GM18909 (cell line): ENCODE results near the gene SULT1B1.

Source experiments
- ATAC-seq: cut with Tn5 transposase; IDR thresholded peaks from one replicate; pipeline ENCODE4 v1.9.1; 2021; ENCODE audit warnings: mild to moderate bottlenecking; ENCODE audit not compliant: unreplicated experiment, poor library complexity

The SULT1B1 gene

DNA sequence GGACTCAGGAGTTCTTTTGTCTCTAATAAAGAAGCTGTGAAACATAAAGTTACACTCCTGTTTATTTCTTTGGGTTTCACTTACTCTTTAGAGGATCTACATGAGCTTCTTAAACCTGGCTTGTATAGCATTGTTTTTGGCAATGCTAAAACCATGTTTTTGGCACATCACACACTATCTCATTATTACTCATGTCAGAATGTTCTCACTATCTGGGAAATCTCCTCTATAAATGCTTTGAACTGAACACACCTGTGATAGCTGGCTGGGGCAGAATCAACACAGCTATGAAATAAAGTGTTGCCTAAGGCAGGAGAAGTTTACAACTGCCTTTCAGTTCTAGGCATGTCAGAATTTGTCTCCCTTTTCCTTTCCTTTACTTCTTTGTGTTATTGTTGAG, 52.6 kb downstream of the SULT1B1 start:
- ATAC-seq: no peak

- no peak for ATAC-seq
Observed at GRCh38 chr4:69702201-69702600, 58.2 kb downstream of the SULT1B1 start.

GRCh38 chr4:69701696-69702095, 58.7 kb downstream of the SULT1B1 start:
- ATAC-seq: no peak

GRCh38 chr4:69697536-69698242, 62.7 kb downstream of the SULT1B1 start:
- ATAC-seq: no peak

DNA sequence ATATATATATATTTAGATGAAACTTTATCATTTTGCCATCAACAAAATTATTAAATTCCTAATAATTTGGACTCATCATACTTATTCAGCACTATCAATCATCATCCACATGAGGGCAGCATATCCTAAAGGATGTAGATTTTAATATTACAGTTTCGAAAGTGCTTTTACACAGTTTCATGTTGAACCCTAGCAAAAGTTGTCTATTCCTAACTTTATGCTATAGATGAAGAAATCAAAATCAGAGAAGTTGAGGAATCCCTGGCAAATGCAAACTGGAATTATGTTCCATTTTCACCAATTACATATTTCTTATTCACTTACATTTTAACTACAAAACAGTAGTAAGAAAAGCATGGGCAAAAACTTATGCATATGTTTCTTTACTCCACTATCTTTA, 70.8 kb downstream of the SULT1B1 start:
- ATAC-seq: peak; percentile 57

DNA sequence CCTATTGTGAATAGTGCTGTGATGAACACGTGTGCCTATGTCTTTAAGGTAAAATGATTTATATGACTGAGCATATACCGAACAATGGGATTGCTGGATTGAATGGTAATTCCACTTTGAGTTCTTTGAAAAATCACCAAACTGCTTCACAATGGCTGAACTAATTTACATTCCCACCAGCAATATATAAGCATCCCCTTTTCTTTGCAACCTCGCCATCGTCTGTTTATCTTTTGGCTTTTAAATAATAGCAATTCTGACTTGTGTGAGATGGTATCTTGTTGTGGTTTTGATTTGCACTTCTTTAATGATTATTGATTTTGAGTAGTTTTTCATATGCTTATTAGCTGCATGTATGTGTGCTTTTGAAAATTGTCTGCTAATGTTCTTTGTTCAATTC, 75.6 kb downstream of the SULT1B1 start:
- ATAC-seq: no peak
